Skin epidermis (tissue), 12 donors: Measurements from ENCODE around the gene TBC1D32.
"Not testable (repeated sequence)": the region's sequence is repeated elsewhere in the genome, so short reads cannot be mapped to it uniquely, and the experiment has no call there.

Source experiments
- H3K27ac ChIP-seq, 21 experiments: fragments of 200-600 bp; sonication (generic) in 11 of 21; one replicate each; pipeline ENCODE4 v1.5.0; 2020; ENCODE audit warnings: mild to moderate bottlenecking in 3 of 21, inconsistent platforms in 2 of 21, moderate library complexity in 2 of 21
- H3K4me3 ChIP-seq, 7 experiments: fragments of 200-600 bp; sonication (generic) in 2 of 7; one replicate each; pipeline ENCODE4 v1.5.0; 2020; ENCODE audit warnings: inconsistent platforms in 2 of 7, mild to moderate bottlenecking in 2 of 7, moderate library complexity in 1 of 7

Gene TBC1D32

GRCh38 chr6:121335087-121336008, 1.1 kb upstream of the TBC1D32 start:
- H3K4me3 ChIP-seq, result peak overlapping the region; percentile 53 to 83 (median 65)
- H3K27ac ChIP-seq, result peak overlapping the region; percentile 40 to 98 (median 94)

- peak overlapping the region in 12 of 21 experiments; percentile 74 to 98 (median 94) for H3K27ac ChIP-seq
- peak overlapping the region; percentile 53 to 83 (median 65) for H3K4me3 ChIP-seq
These were observed 586 bp downstream of the TBC1D32 start for GRCh38 chr6:121333694-121334093.

- Histone ChIP-seq H3K27ac (no peak overlapping the region), H3K4me3 (peak overlapping the region in 2 of 7 experiments; percentile 74 to 80)
These were observed 1.1 kb downstream of the TBC1D32 start for GRCh38 chr6:121333196-121333595.

- H3K27ac ChIP-seq, result no peak overlapping the region
- no peak overlapping the region for H3K4me3 ChIP-seq
These were observed 3.8 kb downstream of the TBC1D32 start for GRCh38 chr6:121330516-121330915.

DNA sequence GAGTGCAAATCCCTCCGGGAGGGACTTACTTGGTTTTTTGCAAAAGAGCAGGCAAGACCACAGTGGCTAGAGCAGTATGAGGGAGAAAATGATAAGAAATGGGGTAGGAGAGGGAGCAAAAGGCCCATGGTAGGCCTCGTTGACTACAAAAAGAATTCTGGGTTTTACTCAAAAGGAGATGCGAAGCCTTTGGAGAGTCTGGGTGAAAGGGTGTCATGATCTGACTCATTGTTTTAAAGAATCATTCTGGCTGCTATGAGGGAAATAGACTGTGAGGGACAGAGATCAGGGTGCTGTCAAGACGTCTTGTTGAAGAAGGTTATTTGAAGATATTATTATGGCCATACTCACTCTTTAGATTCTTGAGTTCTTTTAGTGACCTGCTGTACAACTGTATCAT, 13.0 kb downstream of the TBC1D32 start:
- no peak overlapping the region for H3K4me3 ChIP-seq
- no peak overlapping the region for H3K27ac ChIP-seq

DNA sequence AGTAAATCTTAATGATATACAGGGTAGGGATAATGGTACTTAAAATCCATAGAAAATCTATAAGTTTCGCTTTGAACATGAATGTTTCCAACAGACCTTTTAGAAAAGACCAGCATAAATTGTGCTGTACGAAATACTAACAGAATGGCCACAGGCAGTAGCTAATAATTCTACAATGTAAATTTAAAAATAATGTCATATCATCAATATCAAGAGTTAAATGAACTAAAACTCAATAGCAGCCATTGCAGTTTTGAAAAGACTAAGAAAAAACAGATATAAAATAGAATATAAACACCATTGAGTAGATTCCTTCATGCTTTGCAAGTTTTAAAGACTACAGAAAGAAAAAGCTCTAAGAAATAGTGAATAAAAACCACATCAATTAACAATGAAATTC, 14.7 kb downstream of the TBC1D32 start:
- H3K4me3 ChIP-seq, result no peak overlapping the region
- no peak overlapping the region for H3K27ac ChIP-seq

- no peak overlapping the region for H3K4me3 ChIP-seq
- H3K27ac ChIP-seq, result no peak overlapping the region
These were observed 15.1 kb downstream of the TBC1D32 start for GRCh38 chr6:121319112-121319553.

GRCh38 chr6:121314381-121315112, 19.7 kb downstream of the TBC1D32 start:
- Histone ChIP-seq H3K27ac (no peak overlapping the region), H3K4me3 (no peak overlapping the region)

DNA sequence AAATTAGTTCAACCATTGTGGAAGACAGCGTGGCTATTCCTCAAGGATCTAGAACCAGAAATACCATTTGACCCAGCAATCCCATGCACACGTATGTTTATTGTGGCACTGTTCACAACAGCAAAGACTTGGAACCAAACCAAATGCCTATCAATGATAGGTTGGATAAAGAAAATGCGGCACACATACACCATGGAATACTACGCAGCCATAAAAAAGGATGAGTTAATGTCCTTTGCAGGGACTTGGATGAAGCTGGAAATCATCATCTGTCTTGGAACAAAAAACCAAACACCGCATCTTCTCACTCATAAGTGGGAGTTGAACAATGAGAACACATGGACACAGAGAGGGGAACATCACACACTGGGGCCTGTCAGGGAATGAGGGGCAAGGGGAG, 22.5 kb downstream of the TBC1D32 start:
- not testable (repeated sequence) for H3K27ac ChIP-seq, H3K4me3 ChIP-seq

- Histone ChIP-seq H3K27ac (no peak overlapping the region), H3K4me3 (no peak overlapping the region)
These were observed 23.8 kb downstream of the TBC1D32 start for GRCh38 chr6:121310495-121310894.

- Histone ChIP-seq H3K27ac (no peak overlapping the region), H3K4me3 (no peak overlapping the region)
These were observed 24.4 kb downstream of the TBC1D32 start for GRCh38 chr6:121309768-121310469.

DNA sequence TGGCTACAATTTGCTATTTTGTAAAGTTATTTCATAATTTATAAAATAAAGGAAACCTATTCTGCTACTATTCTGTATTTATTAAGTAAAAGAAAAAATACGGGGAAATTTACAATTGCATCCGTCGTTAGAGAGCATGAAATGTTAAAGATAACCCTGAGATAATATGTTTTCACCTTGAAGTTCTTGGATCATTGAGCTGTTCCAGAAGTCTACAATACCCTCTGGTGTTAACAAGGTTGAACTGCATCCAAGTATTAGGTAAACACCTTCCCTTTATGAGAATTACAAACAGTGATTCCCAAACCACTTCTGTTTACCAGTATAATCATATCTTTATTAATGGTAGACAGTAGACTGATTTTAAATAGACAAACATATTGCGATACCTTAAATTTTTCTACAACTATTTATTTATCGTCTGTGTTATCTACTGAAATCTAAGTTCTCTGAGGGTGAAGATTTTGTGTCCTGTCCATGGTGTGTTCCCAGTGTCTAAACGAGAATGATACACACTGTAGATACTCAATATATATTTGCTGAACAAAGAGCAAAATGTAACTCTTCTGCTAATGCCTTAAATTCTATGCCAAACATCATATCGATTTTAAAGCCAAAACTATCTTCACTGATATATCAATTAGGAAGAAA, 28.2 kb downstream of the TBC1D32 start:
- no peak overlapping the region for H3K27ac ChIP-seq

GRCh38 chr6:121302882-121303281, 31.4 kb downstream of the TBC1D32 start:
- Histone ChIP-seq H3K27ac (no peak overlapping the region), H3K4me3 (no peak overlapping the region)

More for the DNA sequence above, 28.2 kb downstream of the TBC1D32 start:
- H3K4me3 ChIP-seq, result no peak overlapping the region

DNA sequence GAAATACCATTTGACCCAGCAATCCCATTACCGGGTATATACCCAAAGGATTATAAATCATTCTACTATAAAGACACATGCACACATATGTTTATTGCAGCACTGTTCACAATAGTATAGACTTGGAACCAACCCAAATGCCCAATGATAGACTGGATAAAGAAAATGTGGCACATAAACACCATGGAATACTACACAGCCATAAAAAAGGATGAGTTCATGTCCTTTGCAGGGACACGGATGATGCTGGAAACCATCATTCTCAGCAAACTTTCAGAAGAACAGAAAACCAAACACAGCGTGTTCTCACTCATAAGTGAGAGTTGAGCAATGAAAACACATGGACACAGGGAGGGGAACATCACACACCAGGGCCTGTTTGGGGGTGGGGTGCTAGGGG, 33.1 kb downstream of the TBC1D32 start:
- H3K4me3 ChIP-seq, H3K27ac ChIP-seq: not testable (repeated sequence)

DNA sequence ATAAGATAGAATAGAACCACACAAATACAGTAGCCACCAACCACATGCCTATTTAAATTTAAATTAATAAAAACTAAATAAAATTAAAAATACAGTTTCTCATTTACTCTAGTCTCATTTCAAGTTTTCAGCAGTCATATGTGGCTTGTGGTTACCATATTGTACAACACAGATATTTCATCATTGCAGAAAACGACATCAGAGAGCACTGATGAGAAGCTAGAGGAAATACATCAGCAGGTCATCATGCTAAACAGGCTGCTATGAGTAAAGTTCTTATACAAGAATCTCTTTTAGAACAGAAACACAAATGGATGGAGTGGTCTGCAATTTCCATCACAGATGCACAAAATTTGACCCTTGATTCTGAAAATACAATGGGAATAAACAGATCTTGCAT, 36.6 kb downstream of the TBC1D32 start:
- H3K27ac ChIP-seq, result no peak overlapping the region
- no peak overlapping the region for H3K4me3 ChIP-seq

- Histone ChIP-seq H3K27ac (no peak overlapping the region), H3K4me3 (no peak overlapping the region)
These were observed 49.2 kb downstream of the TBC1D32 start for GRCh38 chr6:121285041-121285440.

GRCh38 chr6:121274666-121275295, 59.5 kb downstream of the TBC1D32 start:
- no peak overlapping the region for H3K27ac ChIP-seq
- no peak overlapping the region for H3K4me3 ChIP-seq

DNA sequence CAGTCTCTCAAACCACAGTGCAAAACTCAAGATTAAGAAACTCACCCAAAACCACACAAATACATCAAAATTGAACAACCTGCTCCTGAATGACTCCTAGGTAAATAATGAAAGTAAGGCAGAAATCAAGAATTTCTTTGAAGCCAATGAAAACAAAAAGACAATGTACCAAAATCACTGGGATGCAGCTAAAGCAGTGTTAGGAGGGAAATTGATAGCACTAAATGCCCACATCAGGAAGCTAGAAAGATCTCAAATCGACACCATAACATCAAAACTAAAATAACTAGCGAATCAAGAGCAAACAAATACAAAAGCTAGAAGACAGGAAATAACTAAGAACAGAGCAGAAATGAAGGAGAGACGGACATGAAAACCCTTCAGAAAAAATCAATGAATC, 70.5 kb downstream of the TBC1D32 start:
- H3K27ac ChIP-seq, result no peak overlapping the region
- H3K4me3 ChIP-seq, result no peak overlapping the region

DNA sequence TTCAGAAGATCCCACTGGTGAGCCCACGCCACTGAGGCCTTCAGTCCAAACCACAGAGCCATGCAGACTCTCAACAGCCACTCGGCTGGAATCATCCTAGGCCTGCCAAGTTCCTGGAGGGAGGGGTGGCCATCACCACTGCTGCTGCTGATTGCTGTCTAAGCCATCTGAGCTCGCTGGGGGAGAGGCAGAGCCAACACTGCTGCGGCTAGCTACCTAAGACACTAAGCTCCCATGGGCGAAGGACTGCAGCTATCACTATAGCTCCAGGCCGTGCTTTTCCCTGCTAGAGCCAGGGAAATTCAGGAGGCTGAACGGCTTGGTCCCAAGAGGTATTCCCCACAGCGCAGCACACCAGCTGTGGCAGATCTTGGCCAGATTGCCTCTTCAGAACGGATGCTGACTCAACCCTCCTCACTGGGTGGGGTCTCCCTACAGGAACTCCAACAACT, 73.6 kb downstream of the TBC1D32 start:
- H3K4me3 ChIP-seq, result no peak overlapping the region
- H3K27ac ChIP-seq, result no peak overlapping the region
